Measurements from ENCODE around the gene ATXN2.
"Not testable (repeated sequence)": the region's sequence is repeated elsewhere in the genome, so short reads cannot be mapped to it uniquely, and the experiment has no call there.

Gene ATXN2

DNA sequence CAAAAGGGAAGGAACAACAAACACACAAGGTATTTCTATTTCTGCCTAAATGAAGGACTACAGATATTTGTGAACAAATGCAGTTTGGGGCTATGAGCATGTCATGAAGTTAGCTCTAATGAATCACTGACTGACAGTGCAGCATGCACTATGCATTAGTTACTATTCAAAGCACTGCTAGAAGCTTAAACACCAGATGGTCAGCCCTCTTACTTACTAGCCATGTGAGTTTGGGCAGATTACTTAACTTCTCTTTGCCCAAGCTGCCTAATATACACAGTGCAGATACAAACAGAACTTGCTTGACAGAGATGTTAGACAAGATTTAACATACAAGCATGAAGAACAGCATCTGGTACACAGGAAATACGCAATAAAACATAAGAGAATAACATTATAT is 96.0 kb downstream of the ATXN2 start:
- DNase-seq (ENCODE audit: low read depth) = no peak

DNA sequence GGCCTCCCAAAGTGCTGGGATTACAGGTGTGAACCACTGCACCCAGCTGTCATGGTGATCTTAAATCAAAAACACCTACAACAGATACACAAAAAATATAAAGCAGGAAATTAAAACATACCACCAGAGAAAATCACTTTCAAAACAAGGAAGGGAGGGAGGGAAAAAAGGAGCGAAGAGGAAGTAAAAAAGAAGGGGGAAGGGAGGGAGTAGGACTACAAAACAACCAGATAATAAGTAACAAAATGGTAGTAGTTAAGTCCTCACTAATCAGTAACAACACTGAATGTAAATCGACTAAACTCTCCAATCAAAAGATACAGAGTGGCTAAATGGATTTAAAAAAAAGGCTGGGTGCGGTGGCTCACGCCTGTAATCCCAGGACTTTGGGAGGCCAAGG is 104.4 kb downstream of the ATXN2 start:
- no peak for DNase-seq (ENCODE audit: low read depth)

DNA sequence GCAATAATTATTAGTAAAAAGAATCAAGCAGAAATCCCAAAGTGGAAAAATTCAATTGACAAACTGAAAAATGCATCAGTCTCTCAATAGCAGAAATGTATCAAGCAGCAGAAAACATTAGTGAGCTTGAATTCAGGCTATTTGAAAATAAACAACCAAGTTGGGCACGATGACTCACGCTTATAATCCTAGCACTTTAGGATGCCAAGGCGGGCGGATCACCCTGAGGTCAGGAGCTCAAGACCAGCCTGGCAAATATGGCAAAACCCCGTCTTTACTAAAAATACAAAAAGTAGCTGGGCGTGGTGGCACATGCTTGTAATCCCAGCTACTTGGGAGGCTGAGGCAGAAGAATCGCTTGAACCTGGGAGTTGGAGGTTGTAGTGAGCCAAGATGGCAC is 106.1 kb downstream of the ATXN2 start:
- DNase-seq (ENCODE audit: low read depth) = peak; percentile 62

DNA sequence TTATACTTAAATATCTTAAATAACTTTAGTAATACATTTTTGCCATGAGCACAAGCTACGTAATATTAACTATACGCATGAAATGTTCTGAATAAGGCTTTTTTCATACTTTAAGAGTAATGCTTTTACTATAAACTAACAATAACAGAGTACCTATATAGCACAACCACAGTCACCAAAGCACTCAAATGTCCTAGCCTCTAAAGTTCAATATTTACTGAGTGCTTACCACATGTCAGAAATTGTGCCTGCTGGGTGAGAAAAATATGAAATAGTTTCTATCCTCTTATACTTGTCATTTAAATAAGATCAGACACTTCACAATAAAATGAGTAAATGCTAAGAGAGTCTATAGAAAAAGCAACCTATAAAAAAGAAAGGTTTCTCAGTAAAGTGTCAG is 110.3 kb downstream of the ATXN2 start:
- no peak for DNase-seq (ENCODE audit: low read depth)

DNA sequence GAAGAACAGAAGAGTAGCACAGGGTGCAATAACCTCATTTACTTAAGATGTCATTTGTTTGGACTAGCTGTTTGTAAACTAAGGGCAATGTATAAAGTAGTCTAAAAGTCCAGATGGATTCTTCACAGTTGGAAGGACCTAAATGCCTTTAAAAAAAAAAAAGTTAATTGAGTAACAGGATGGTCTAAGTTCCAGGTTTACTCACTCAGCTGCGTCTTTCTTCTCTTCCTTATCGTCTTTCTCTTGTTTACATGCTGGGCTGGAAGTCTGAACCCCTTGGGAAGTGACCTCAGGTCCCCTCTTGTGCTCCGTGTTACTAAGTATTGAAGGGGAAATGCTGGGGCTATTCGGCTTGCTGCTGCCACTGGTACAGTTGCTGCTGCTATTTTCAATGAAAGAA is 110.8 kb downstream of the ATXN2 start:
- no peak for DNase-seq (ENCODE audit: low read depth)

DNA sequence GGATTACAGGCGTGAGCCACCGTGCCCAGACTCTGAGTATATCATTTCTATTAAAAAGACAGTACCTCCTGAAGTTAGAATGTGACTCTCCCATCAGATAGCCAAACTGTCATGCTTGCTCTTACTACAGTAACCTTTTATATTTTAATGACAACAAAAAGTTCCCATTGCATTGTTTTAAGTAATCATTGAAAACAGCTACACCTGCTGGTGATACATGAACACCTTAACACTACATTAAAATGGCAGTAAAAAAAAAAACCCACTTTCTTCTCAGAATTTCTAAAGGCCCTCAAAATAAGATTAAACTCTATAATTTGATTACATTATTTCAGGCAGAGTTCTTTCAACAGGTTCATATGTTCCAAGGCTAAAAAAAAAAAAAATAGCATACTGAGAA is 116.7 kb downstream of the ATXN2 start:
- no peak for DNase-seq (ENCODE audit: low read depth)

DNA sequence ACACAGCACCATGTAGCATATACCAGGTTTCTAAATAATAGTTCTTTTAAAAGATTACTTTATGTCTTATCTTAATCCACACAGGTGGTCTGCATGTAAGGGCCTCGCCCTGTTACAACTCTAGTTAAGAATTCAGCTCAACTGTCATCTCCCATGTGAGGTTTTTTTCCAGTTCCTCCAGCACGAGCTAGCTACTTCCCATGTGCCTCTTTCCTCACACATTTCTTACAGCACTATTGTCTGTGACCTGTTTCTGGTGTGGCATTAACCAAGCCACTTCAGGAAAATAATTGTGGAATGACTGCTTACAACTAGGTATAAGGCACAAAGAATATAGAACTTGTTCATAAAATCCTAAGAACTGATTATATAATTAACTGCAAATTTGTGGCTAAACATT is 127.9 kb downstream of the ATXN2 start:
- no peak for DNase-seq (ENCODE audit: low read depth)

DNA sequence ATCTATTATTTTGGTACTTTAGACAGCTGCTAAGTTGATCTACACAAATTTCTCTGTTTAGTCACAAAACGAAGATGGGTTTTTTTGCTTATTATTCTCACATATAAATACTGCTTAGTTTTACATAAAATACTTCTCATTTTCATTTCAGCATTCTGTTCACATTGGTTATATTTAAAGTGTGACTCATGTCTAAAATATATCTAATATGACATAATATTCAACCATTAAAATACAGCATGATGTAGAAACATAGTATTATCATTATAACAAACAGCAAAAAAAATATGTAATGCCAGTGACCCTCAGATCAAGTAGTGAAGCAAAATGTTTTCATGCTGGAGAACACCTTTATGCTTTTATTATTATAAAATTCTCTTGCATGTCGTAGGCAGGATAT is 129.7 kb downstream of the ATXN2 start:
- DNase-seq (ENCODE audit: low read depth) = no peak

DNA sequence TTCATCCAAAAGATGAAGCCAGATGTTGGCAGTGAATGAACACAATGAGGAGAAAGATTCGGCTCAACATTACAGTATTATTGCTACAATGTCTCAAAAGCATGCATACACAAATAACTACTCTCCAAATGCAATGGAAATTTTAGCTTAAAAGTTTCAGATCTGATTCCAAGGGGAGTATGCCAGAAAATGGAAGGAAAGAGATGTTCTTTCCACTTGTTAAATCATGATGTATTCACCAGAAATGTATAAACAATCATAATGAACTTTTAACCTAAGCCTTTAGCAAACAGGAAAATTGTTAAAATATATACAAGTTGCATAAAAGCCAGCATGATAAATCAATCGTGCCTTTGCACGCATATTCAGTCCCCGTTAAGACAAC is 131.3 kb downstream of the ATXN2 start:
- DNase-seq (ENCODE audit: low read depth) = no peak

DNA sequence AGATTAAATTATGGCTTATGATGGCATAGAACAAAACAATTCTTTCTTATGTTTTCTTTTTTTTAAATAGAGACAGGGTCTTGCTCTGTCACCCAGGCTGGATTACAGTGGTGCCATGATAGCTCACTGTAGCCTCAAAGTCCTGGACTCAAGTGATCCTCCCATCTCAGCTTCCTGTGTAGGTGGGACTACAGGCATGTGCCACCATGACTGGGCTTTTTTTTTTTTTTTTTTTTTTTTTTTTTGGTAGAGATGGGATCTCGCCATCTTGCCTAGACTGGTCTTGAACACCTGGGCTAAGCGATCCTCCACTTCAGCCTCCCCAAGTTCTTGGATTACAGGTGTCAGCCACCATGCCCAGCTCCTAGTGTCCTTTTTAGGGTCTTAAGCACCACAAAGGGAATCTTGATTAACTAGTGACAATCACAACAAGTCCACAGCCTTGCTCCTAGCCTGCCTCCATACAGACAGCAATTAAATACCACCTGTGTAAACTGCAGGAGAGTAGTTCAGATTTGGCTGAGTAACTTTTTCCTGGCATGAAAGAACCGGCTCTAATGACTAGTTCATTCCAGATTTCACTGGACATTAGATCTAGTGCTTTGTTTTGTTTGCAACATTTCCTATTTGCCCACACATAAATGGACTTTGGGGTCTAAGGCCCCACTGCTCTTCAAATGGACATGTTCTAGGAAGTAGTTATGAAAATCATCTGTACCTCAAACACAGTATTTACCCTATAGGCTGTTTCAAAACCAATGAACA is 131.8 kb downstream of the ATXN2 start:
- DNase-seq (ENCODE audit: low read depth) = no peak

DNA sequence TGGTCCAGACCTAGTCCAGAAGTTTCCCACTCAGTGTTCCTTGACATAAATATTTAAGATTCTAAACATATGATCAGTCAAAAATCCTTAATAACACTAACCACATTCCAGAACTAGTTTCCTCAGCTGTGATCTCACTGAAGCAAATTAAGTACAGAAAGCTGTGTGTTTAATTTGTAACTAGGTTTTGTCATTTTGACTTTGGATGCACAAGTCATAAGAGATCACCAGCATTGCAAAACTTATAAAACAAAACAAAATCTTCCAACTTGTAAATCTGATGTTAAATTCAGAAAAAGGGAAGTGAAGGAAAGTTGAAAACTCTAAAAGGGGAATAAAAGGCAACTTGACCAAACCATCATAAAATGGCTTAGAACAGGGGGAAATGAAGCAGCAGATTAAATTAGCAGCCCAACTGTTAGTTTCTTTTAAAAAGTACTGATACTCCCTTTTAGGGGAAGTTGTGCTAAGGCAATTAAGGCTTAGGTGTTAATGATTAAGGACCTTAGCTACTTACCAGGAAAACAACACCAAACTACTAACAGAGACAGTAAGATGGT is 136.8 kb downstream of the ATXN2 start:
- DNase-seq (ENCODE audit: low read depth) = no peak

DNA sequence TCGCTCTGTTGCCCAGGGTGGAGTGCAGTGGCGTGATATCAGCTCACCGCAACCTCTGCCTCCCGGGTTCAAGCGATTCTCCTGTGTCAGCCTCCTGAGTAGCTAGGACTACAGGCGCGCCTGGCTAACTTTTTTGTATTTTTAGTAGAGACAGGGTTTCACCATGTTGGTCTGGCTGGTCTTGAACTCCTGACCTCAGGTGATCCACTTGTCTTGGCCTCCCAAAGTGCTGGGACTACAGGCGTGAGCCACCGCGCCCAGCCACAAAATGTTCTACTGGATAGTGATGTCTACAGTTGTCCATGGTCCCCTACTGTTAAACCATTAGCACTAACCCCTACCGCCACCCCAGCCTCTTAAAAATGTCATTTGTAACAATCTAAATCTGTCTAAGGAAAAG is 139.0 kb downstream of the ATXN2 start:
- not testable (repeated sequence) for DNase-seq (ENCODE audit: low read depth)

DNA sequence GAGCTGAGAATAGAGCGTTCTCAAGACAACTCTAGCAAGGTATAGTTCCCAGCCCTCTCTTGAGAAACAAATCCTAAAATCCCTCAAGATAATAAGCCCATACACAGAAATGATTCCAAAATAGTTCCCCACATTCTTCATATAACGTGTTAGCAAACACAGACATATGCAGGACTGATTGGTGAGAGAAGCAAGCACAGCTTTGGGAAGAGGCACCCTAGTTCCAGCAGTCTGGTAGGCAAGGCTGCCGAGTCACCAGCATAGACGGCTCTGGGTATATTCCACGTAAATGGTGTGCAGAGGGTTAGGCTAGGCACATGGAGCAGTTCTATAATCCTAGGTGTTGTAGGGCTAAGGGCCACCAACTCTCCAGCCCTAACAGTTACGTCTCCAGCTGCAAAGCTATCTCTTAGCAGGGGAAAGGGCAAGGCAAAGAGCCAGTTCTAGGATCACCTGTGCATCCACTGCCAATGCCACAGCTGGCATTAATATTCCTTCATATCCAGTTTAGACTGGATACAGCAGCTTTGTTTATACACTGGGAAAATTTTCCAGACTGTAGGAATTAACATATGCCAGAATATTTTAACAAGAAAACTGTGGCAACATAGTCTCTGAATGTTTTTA is 140.5 kb downstream of the ATXN2 start:
- DNase-seq (ENCODE audit: low read depth) = no peak

DNA sequence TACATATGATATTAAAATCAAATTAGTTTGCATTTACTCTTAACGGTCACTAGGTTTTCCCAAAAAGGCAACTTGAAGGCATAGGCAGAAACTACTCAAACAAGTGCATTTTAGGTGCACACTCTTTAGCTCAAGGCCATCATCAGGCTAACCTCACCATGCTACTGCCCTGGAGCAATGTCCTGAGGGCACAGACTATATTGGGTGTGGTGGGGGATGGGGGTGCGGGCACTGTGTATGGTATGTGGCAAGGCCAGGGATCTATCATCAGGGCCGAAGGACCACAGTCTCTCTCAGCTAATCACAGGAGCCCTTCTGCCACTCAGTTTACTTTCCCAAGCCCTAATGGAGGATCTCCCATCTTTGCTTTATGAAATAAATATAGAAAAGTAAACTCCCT is 141.5 kb downstream of the ATXN2 start:
- DNase-seq (ENCODE audit: low read depth) = no peak

DNA sequence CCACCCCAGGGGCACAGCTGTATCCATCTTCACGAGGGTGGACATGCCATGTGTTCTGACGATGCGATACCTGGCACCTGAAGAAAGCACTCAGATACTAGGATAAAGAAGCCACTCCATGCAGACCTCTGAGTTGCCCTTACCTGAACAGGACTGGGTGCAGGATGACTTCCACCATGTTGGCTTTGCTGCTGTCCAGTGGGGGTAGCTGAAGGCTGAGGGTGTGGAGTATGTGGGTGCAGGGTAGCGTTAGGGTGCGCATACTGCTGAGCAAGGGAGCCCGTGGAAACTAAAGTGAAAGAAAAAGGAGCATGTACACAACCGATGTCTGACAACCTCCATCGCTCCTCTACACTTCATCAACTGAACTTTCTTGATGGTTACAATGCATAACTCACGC is 142.0 kb downstream of the ATXN2 start:
- no peak for DNase-seq (ENCODE audit: low read depth)

DNA sequence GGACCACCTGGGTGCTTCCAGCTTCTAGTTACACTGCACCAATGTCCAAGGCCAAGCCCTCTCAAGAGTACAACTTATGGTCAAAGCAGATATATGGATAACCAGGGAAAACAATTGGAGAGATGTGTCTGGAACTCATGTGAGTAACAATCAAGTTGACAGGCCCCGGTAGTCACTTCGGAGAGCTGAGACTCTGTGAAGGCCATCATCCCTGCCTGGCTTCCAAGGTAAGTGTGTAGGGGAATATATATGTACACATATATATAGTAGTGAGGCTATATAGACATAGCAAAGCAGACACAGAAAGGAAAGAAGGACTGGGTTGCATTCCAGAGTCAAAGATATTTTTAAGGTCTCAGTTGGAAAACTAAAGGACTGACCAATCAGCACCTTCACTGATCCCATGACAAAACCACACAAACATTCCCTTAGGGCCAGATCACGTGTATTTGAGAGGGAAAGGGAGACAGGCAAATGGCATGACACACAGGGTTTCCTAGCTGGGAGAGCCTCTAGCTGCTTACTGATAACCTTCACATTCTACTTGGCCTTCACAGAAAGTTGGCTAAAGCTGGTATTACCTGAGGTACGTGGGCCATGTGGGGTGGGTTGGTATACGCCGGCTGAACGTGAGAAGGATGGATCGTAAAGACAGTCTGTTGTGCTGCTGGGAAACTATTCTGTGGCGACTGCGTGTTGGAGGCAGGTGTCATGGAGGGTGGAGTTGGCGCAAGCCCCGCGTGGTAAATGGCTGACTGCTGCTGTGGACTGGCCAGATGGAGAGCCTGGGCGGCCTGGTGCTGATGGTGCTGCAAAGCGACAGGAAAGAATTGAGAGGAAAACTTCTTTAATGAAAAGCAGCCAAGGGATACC is 143.4 kb downstream of the ATXN2 start:
- no peak for DNase-seq (ENCODE audit: low read depth)

DNA sequence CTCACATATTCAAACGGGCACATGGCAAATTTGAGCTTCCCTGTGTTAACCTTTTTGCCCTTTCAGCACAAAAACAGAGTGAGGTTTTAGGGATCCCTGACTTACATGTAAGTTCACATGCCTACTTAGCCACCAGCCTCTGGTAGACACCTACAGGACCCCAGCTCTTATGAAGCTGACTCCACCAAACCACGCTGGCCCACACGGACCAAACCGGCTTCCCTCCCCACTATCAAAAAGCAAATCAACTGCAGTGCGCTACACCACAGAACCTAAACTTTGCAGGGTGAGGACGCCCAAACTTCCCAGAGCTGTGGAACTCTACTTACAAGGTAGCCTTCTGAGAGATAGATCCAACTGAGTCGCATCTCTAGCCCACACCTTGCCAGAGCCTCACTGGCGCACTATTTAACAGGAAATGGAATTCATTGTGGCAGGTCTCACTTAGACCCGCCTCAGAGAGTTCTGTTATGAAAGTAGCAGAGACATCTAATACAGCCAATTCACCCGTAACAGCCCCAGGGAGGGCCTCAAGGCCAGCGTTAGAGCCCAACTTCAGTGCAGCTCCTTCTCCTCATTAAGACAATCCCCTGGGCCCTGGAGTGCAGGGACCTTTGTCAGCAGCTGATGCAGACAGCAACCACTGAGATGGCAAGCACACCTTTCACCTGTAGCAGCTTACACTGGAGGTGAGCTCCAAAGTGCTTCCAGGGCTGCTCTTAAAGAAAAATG is 144.2 kb downstream of the ATXN2 start:
- DNase-seq (ENCODE audit: low read depth) = no peak

DNA sequence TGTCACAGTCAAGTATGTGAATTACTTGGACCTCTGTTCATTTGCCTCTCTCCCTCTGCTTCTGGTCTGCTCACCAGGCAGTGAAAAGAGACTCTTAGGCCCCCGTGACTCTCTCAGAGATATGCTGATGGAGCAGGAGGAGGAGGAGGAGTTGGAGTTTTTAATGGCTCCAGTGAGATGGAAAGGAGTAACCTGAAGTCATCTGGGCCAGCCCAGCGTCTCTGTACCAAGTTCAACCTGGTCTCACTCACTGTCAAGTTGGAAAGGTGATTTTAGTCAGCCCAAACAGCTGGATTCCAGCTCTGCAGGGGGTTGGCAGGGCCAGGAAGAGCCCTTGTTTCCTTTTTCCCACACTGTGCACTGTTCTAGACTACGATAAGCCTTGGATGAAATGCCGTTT is 144.8 kb downstream of the ATXN2 start:
- no peak for DNase-seq (ENCODE audit: low read depth)

DNA sequence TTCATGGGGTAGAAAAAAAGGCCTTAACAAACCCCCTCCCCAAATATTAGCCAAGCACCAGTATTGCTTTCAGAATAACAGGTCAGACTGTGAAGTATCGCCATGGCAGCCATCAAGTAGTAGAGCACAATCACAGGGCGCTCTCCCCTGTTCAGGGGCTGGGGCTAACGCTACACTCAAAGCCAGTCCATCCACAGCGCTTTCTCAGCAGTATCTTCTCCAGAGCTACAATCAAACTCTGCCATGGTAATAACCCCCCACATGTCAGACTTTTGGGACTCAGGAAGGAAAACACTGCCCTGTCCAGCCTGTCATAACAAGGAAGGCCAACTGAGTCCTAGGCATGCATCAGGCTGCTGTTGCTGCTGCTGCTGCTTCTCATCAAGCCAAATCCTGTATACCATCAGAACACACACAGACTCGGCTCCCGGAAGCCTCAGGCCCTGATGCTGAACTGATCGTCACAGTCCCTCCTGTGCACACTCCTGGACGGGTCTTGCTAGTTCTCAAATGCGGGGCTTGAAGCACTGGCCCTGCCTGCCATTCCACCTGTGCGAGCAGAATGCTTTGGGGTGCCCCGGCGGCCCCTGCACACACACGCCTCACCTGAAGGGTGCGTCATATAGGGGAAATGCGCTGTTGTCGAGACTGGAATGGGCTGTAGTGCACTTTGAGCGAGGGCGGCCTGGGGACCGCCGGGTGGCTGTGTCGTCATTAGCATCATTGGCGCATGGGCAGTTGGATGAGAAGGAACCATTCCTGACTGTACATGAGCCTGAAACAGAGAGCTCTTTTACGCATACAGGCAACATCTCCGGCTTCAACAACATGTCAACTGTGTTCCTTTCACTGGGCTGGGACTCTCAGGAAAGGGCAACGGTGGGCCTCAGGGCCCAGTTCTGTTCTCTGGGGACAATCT is 145.8 kb downstream of the ATXN2 start:
- no peak for DNase-seq (ENCODE audit: low read depth)

DNA sequence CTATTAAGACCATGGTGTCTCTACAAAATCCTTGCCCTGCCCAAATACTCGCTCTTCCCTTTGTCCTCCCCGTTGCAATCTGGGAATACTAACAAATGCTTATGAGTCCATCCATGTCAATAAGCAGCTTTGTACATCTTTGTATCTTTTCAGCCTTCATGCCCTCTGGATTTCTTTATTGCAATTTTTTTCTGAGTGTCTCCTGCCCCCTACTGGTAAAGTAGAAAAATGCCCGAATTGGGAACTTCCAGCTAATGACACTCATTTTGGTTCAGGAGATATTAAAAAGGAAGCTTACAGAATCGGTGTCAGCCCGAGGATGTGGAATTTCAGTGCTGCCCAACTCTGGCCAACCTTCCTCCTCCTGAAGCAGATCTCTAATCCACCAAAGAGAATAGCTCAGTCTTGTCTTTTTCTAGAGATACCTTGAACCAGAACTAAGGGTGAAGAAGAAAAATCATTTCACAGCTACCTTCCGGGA is 147.4 kb downstream of the ATXN2 start:
- DNase-seq (ENCODE audit: low read depth) = no peak

DNA sequence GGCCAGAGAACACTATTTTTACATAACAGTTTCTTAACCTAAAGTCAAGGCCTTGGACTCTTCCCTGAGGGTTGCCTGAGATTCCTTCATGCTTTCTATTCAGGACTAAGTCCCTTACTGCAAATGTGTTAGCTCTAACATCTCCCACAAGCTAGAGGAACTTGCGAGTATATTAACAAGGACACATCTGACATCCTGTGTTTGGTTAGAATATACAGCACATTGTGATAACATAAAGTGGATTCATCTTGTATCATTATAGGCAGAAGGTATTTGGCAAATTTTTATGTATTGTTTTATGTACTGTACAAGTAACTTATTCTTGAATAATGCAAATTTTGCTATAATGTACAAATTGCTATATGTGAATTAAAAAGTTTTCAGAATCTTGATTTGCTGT is 147.9 kb downstream of the ATXN2 start:
- no peak for DNase-seq (ENCODE audit: low read depth)

Data from HS-27A (cell line).